HG03378 (cell line): ENCODE data around the gene CDH9.

Source experiments
- ATAC-seq: cut with Tn5 transposase; IDR thresholded peaks from one replicate; pipeline ENCODE4 v1.9.1; 2021; ENCODE audit warnings: mild to moderate bottlenecking, moderate library complexity; ENCODE audit not compliant: unreplicated experiment

The CDH9 gene

GRCh38 chr5:26843677-26844076 is 194.7 kb downstream of the CDH9 start:
- no peak for ATAC-seq

GRCh38 chr5:26833596-26833995 is 204.8 kb downstream of the CDH9 start:
- no peak for ATAC-seq
